ENCODE data around the gene OSBPL10.

The OSBPL10 gene

DNA sequence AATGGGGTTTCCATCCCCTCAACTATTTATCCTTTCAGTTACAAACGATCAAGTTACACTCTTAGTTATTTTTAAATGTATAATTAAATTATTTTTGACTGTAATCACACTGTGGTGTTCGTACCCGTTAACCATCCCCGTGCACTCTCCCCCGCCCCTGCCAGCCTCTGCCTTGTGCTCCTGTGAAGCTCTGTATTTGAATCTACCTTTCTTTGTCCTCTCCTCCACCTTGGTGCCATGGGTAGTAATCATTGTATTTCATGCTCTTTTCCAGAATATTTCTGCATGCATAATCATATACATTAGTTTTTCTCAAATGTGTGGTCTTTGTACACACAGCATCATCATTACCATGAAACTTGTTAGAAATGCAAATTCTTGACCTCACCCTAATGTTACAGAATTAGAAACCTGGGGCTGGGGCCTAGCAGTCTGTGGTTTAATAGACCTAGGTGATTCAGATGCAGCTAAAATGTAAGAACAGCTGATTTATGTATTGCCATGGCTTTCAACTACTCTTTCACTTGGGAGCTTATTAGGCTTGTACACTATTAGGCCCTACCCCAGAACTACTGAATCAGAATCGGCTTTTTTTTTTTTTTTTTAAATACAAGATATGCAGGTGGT, 356.9 kb downstream of the OSBPL10 start:
- TF ChIP-seq ZNF274 (IDR thresholded peaks at IDR 0.05; ENCODE audit: low read depth, low read length) = no peak
- no peak overlapping the region for H3K4me3 ChIP-seq (ENCODE audit: low read length)

DNA sequence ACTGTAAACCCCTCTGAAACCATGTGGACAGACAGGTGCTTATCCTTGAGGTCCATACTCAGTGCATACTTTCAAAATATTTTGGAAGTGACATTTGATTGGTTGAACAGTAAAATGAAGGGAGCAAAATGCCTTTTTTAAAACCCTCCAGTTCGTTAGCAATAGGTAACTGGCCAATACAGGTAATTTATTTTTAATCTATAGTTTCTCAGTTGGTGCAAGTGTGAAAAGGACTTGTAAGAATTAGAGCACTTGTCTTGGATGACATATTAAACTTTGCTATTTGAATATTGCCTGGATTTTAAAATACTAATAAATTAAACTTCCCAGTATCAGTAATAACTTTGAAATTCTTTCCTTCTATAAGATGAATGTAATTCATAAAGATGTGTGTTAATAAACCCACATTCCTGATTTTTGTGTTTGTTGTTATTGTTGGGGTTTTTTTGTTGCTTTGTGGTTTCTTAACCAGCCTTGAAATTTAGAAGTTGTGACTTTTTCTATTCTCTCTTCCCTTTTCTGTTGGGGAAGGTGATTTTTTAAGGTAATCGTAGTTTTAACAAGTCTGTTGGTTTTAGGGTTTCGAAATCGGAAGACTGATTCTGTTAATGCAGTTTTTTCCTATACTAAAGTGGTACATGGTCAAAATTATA, 358.3 kb downstream of the OSBPL10 start:
- H3K4me3 ChIP-seq (ENCODE audit: low read length) = no peak overlapping the region
- no peak for TF ChIP-seq ZNF274 (IDR thresholded peaks at IDR 0.05; ENCODE audit: low read depth, low read length)

DNA sequence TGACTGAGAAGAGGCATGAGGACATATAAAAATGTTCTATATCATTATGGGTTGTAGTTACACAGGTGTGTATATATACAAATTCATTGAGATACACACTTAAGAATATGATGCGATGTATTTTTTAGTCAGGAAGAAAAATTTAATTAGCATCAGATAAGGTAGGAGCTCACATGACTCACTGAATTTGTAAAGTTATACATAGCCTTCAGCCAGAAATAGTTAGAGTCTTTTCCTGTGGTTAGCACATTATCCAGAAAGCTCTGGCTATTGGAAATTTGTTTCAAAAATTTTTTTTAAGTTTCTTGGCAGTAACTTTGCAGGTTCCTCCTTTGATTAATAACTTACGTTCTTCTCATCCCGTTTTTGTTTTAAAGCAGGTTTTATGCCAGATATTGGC, 359.7 kb downstream of the OSBPL10 start:
- H3K4me3 ChIP-seq (ENCODE audit: low read length) = no peak overlapping the region
- no peak for TF ChIP-seq ZNF274 (IDR thresholded peaks at IDR 0.05; ENCODE audit: low read depth, low read length)

DNA sequence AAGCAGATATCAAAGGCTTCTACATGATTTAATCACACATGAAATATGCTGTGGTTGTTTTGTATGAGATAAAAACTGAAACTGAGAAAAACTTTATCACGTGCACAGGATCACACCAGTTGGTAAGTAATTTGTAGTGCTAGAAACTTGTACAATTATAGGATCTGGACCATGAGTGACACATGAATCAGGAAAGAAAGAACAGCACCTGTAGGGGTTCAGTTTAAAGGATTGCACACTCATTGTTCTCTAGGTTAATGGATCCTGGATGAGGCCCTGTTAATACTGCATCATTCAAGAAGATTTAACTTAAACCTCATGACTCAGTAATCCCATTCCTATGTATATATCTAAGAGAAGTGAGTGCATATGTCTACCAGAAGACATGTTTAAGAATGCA, 360.4 kb downstream of the OSBPL10 start:
- TF ChIP-seq ZNF274 (IDR thresholded peaks at IDR 0.05; ENCODE audit: low read depth, low read length) = no peak
- H3K4me3 ChIP-seq (ENCODE audit: low read length) = no peak overlapping the region

DNA sequence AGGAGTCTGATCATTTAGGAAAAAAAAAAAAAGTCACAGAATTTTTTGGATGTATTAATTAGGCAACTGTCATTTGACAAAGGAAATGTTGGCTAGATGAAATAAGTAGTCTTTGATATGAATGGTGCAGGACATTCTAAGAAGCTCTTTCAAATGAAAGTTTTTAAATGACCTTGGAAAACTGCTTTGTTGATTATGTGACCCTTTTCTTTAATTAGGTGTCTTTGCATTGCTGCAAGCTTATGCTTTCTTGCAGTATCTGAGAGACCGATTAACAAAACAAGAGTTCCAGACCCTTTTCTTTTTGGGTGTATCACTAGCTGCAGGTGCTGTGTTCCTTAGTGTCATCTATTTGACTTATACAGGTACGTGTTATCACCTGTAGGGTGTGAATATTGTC, 364.4 kb downstream of the OSBPL10 start:
- no peak for TF ChIP-seq ZNF274 (IDR thresholded peaks at IDR 0.05; ENCODE audit: low read depth, low read length)
- no peak overlapping the region for H3K4me3 ChIP-seq (ENCODE audit: low read length)

DNA sequence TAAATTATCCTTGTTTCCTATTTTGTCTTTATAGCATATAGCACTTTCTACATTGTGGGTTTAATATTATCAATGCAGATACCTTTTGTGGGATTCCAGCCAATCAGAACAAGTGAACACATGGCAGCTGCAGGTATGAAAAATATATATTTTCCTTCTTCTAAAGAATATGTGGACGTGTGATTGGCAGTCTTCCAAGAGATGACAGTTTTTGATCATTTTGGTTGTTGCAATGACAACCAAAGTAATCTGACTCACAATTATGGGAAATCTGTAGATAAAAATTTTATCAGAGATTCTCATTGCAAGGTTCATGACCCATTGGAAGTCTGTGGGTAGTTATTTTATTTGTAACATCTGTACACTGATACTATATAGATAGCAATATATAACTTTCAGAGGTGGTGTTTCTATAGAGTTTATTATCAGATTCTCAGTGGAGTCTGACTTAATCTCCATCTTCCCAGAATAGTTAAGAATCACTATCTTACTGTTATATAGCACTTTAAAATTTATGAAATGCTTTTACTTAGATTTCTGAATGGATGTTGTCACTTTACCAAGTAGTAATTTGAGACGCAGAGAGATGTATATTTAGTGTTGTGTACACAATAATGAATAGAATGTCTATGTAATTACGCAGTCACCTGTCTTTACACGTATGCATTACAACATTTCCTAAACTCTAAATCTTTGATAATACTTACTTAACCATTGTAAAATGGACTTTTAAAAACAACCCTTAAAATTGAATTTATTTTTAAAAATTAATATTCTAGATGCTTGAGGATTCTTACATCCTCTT, 365.8 kb downstream of the OSBPL10 start:
- TF ChIP-seq ZNF274 (IDR thresholded peaks at IDR 0.05; ENCODE audit: low read depth, low read length) = no peak

DNA sequence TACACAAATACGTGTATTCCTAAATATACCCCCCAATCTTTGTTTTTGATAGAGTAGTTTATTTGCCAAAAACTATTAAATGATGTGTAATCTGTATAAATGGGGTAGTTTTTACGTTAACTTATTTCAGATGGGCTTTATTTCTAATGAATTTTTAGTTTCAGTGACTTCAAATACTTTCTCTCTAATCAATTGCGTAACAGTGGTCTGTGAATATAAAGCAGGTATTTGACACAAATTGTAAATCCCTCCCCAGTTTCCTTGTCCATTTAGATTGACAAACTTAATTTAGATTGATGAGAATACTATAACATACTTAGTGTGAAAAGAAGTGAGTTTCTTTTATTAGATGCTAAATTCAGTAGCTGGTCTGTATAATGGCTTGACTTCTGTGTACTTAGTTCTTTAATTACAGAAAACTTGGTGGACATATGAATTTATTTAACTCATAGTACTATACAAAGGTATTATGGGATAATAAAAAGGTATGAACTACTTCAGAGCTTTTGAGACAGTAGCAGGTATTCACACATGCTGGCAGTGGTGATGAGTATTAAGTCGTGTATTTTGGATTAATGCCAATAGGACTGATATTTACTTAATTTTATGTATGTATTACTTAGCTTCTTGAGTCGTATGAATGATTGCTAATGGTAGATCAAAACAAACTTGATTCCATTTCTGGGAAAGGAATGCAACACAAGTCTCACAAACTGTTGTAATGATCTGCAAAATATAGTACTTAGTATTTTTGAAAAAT, 366.7 kb downstream of the OSBPL10 start:
- TF ChIP-seq ZNF274 (IDR thresholded peaks at IDR 0.05; ENCODE audit: low read depth, low read length) = no peak
- H3K4me3 ChIP-seq (ENCODE audit: low read length) = no peak overlapping the region

More for the DNA sequence above, 365.8 kb downstream of the OSBPL10 start:
- H3K4me3 ChIP-seq (ENCODE audit: low read length) = no peak overlapping the region

DNA sequence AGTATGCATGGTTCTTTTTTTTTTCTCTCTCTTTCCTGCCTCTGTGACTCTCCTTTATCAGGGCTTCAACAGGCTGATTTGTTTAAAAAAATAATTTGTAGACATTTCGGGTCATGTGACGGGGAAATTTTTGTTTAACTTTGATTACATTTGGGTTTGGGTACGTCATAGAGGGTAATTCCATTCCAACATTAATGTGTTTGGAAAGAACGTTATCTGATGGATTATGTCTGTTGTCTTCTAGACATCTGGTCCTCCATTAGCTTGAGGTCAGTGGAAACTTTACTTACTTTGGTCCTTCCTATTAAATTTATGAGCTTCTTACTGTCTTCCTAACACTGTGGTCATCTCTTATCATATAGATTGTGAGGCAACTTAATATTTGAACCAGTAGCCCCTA, 367.4 kb downstream of the OSBPL10 start:
- TF ChIP-seq ZNF274 (IDR thresholded peaks at IDR 0.05; ENCODE audit: low read depth, low read length) = no peak
- H3K4me3 ChIP-seq (ENCODE audit: low read length) = no peak overlapping the region

DNA sequence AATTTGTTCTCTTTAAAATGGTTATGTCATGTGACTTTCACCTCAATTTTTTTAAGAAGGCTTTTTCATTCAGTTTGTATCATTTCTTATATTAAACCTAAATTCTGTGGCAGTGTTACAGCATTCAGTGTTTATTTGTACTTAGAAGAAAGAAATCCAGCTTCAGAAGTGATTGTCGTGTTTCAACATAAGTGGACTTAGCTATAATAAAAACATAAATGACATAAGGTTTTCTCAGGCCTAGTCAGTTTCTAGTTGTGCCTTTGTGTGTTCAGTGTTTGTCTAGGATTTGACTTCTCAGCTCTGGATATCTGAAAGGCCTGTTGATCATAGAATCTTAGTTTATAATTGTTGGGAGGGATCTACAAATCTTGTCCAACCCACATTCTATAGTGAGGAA, 367.9 kb downstream of the OSBPL10 start:
- no peak for TF ChIP-seq ZNF274 (IDR thresholded peaks at IDR 0.05; ENCODE audit: low read depth, low read length)
- H3K4me3 ChIP-seq (ENCODE audit: low read length) = no peak overlapping the region
